Stimulated activated naive CD8-positive, alpha-beta T cell treated with anti-CD3 and anti-CD28 coated beads, Interleukin-15, Interleukin-2, amounts not matched to agents 100 U/mL and 50 U/mL, for 24 hours (primary cell): ENCODE measurements around the gene PGBD1.
"Not testable (repeated sequence)": the region's sequence is repeated elsewhere in the genome, so short reads cannot be mapped to it uniquely, and the experiment has no call there.

Experiments
- ATAC-seq: fragments of 150-1000 bp; cut with Tn5 transposase; one replicate; pipeline ENCODE4 v1.10.0; 2021
- DNase-seq: peaks from one replicate; pipeline ENCODE4 v3.0.0; 2021

PGBD1 gene

GRCh38 chr6:28269492-28269891 is 11.9 kb upstream of the PGBD1 start:
- DNase-seq = no peak
- ATAC-seq = peak; percentile 40

GRCh38 chr6:28274888-28275287 is 6.5 kb upstream of the PGBD1 start:
- ATAC-seq (no peak), DNase-seq (no peak)

- no peak for ATAC-seq
- DNase-seq = no peak
Measured at GRCh38 chr6:28277746-28278145, 3.6 kb upstream of the PGBD1 start.

GRCh38 chr6:28280595-28281287 is 631 bp upstream of the PGBD1 start:
- ATAC-seq = no peak
- DNase-seq = no peak

- DNase-seq = no peak
- no peak for ATAC-seq
Measured at GRCh38 chr6:28282926-28283325, 1.6 kb downstream of the PGBD1 start.

GRCh38 chr6:28291573-28291972 is 10.2 kb downstream of the PGBD1 start:
- DNase-seq (no peak), ATAC-seq (no peak)

GRCh38 chr6:28295326-28295725 is 14.0 kb downstream of the PGBD1 start:
- DNase-seq (no peak), ATAC-seq (no peak)

GRCh38 chr6:28296520-28297060 is 15.2 kb downstream of the PGBD1 start:
- DNase-seq (no peak), ATAC-seq (no peak)

GRCh38 chr6:28303570-28303969 is 22.2 kb downstream of the PGBD1 start:
- peak; percentile 66 for ATAC-seq

GRCh38 chr6:28306363-28306762 is 25.0 kb downstream of the PGBD1 start:
- ATAC-seq, DNase-seq: not testable (repeated sequence)

More at GRCh38 chr6:28303570-28303969, 22.2 kb downstream of the PGBD1 start:
- no peak for DNase-seq

GRCh38 chr6:28311139-28311823 is 29.9 kb downstream of the PGBD1 start:
- ATAC-seq (no peak), DNase-seq (no peak)

- DNase-seq = no peak
- no peak for ATAC-seq
Measured at GRCh38 chr6:28312939-28313338, 31.6 kb downstream of the PGBD1 start.

GRCh38 chr6:28315628-28316027 is 34.3 kb downstream of the PGBD1 start:
- ATAC-seq (no peak), DNase-seq (no peak)

- not testable (repeated sequence) for ATAC-seq
Measured at GRCh38 chr6:28317866-28318265, 36.5 kb downstream of the PGBD1 start.

GRCh38 chr6:28322661-28323060 is 41.3 kb downstream of the PGBD1 start:
- ATAC-seq (no peak), DNase-seq (no peak)

More at GRCh38 chr6:28317866-28318265, 36.5 kb downstream of the PGBD1 start:
- DNase-seq = not testable (repeated sequence)

- ATAC-seq (no peak), DNase-seq (no peak)
Measured at GRCh38 chr6:28323813-28324424, 42.5 kb downstream of the PGBD1 start.

- no peak for DNase-seq
- ATAC-seq = no peak
Measured at GRCh38 chr6:28326371-28326948, 45.1 kb downstream of the PGBD1 start.

GRCh38 chr6:28330041-28330440 is 48.7 kb downstream of the PGBD1 start:
- DNase-seq = no peak
- ATAC-seq = no peak

- ATAC-seq = no peak
- no peak for DNase-seq
Measured at GRCh38 chr6:28333047-28333446, 51.7 kb downstream of the PGBD1 start.

- DNase-seq = no peak
- no peak for ATAC-seq
Measured at GRCh38 chr6:28333599-28334018, 52.2 kb downstream of the PGBD1 start.

GRCh38 chr6:28334286-28335039 is 53.1 kb downstream of the PGBD1 start:
- no peak for DNase-seq
- ATAC-seq = no peak

- DNase-seq (no peak), ATAC-seq (no peak)
Measured at GRCh38 chr6:28335040-28335563, 53.7 kb downstream of the PGBD1 start.
